ENCODE data around the gene DNLZ. TPM values are rescaled to one million over a fixed set of nuclear protein-coding genes. Genes with fewer than 3 reads are reported as not detected.
A peak's percentile ranks its signal among the peaks of the same experiment; 100 is the strongest.
"Not testable (repeated sequence)": the region's sequence is repeated elsewhere in the genome, so short reads cannot be mapped to it uniquely, and the experiment has no call there.

The DNLZ gene
- total RNA-seq, 1 donor from 2014 or later: 27.1 TPM

DNA sequence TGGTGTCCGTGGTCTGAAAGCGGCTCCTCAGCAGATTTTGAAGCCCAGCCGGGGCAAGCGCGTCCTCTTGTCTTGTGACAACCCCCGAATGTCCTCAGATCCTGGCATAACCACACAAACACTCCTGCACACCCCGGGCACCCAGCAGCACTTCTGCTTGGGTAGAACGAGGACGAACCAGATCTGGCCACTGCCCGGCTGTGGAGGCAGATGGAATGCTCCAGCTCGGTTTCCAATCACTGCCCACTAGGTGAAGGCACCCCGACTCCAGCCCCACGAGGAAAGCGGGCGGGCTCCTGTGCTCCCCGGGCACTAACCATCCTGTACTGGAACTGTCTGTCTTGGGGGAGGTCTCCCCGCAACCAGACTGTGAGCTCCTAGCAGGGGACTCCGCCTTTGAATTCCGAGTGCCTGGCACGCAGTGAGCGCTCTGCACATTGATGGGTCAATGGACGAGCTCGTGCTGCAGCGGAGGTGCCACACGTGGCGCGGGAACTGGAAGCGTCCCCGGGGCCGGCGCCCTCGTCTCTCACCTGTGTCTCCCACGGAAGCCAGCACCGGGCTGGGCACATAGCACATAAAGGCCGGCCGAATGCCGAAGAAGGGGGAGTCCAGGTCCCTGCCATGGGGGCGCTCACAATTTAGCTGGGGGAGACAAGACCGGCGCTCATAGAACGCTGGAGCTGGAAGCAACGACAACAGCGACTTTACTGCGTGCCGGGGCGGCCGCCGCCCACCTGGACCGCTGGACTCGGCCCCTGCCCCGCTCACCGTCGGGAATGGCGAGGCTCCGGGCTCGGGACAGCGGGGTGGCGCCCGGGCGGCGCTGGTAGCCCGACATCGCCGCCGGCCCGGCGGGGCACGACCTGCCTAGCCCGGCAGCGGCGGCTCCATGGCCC is 46.3 kb upstream of the DNLZ start:
- Mint-ChIP-seq H3K36me3 (ENCODE audit: low read depth) (peaks cover 57% of the 10 kb centered on the region), H3K27me3 (no peaks in the 10 kb centered on the region), H3K4me1 (peaks cover 49% of the 10 kb centered on the region), H3K27ac (peak overlapping the region; percentile 87), H3K9me3 (no peaks in the 10 kb centered on the region), H3K4me3 (peak overlapping the region; percentile 90)
- ATAC-seq (ENCODE audit: low read depth) (peak; percentile 37), DNase-seq (peak; percentile 33)
- CTCF ChIA-PET: interaction anchor here (1.1 kb wide), 1 partner anchor 9 kb away, joined by 8 read pairs; no protein-coding TSS in a partner anchor
- TF ChIP-seq, protein P1, sequence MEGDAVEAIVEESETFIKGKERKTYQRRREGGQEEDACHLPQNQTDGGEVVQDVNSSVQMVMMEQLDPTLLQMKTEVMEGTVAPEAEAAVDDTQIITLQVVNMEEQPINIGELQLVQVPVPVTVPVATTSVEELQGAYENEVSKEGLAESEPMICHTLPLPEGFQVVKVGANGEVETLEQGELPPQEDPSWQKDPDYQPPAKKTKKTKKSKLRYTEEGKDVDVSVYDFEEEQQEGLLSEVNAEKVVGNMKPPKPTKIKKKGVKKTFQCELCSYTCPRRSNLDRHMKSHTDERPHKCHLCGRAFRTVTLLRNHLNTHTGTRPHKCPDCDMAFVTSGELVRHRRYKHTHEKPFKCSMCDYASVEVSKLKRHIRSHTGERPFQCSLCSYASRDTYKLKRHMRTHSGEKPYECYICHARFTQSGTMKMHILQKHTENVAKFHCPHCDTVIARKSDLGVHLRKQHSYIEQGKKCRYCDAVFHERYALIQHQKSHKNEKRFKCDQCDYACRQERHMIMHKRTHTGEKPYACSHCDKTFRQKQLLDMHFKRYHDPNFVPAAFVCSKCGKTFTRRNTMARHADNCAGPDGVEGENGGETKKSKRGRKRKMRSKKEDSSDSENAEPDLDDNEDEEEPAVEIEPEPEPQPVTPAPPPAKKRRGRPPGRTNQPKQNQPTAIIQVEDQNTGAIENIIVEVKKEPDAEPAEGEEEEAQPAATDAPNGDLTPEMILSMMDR (IDR thresholded peaks at IDR 0.05): no peak
- intact Hi-C loops (cut with micrococcal nuclease): loop anchor here (1.0 to 10.0 kb wide), 4 partner anchors 10 to 165 kb away; partner anchors contain the start of genes INPP5E, QSOX2, SEC16A and SNAPC4
- POLR2A ChIA-PET: interaction anchor here (0.6 to 1.4 kb wide), 9 partner anchors 8 to 590 kb away, joined by 3 to 19 read pairs (median 4); partner anchors contain the start of gene DNLZ

- peaks cover 65% of the 10 kb centered on the region for H3K4me1 Mint-ChIP-seq
- no peaks in the 10 kb centered on the region for H3K27me3 Mint-ChIP-seq
- H3K36me3 Mint-ChIP-seq (ENCODE audit: low read depth): peaks cover 47% of the 10 kb centered on the region
- POLR2A ChIA-PET: no interaction called here
- DNase-seq: no peak
- H3K9me3 Mint-ChIP-seq: no peaks in the 10 kb centered on the region
- TF ChIP-seq, protein P1 (IDR thresholded peaks at IDR 0.05): no peak
- CTCF ChIA-PET: no interaction called here
- intact Hi-C loops (cut with micrococcal nuclease): loop anchor here (10.0 kb wide), 1 partner anchor 163 kb away; the partner anchor contains the start of gene QSOX2
- H3K4me3 Mint-ChIP-seq: peak overlapping the region; percentile 38
- no peak overlapping the region for H3K27ac Mint-ChIP-seq
- no peak for ATAC-seq (ENCODE audit: low read depth)
Measured at GRCh38 chr9:136407911-136408310, 44.4 kb upstream of the DNLZ start.

GRCh38 chr9:136407061-136407460 is 43.5 kb upstream of the DNLZ start:
- CTCF ChIA-PET; DNase-seq; H3K9me3 Mint-ChIP-seq; H3K27ac Mint-ChIP-seq; H3K27me3 Mint-ChIP-seq; H3K4me3 Mint-ChIP-seq; ATAC-seq (ENCODE audit: low read depth); POLR2A ChIA-PET: not testable (repeated sequence)
- intact Hi-C loops (cut with micrococcal nuclease): loop anchor here (10.0 kb wide), 1 partner anchor 162 kb away; the partner anchor contains the start of gene QSOX2
- H3K36me3 Mint-ChIP-seq (ENCODE audit: low read depth): peaks cover 47% of the 10 kb centered on the region
- H3K4me1 Mint-ChIP-seq: peaks cover 66% of the 10 kb centered on the region

DNA sequence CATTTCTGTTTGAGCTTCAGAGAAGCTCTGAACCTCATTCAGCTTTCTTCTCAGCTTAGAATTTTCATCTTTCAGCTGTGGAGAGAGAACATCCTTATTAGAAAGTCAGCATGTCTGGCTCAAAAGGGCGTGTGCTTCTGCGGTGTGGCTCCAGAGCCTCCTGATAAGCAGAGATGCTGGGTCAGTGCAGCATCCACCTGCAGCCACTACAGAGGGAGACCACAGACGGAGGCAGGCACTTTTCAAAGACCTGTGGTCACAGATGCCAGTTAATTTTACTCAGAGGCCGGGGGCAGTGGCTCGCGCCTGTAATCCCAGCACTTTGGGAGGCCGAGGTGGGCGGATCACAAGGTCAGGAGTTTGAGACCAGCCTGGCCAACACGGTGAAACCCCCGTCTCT is 42.4 kb upstream of the DNLZ start:
- not testable (repeated sequence) for DNase-seq
- H3K4me1 Mint-ChIP-seq: peaks cover 60% of the 10 kb centered on the region

DNA sequence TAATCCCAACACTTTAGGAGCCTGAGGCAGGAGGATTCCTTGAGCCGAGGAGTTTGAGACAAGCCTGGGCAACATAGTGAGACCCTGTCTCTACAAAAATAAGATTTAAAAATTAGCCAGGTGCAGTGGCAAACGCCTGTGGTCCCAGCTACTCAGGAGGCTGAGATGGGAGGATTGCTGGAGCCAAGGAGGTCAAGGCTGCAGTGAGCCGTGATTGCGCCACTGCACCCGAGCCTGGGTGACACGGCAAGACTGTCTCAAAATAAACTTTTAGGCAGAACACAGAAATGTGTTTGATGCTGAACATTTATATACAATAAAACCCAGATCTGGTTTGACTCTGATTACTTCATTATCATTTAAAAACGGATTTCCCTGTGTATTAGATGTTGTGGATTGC is 41.9 kb upstream of the DNLZ start:
- no peaks in the 10 kb centered on the region for H3K27me3 Mint-ChIP-seq
- H3K36me3 Mint-ChIP-seq (ENCODE audit: low read depth): peaks cover 49% of the 10 kb centered on the region
- H3K9me3 Mint-ChIP-seq: no peaks in the 10 kb centered on the region
- DNase-seq (no peak), ATAC-seq (ENCODE audit: low read depth) (no peak)
- peaks cover 64% of the 10 kb centered on the region for H3K4me1 Mint-ChIP-seq
- H3K4me3 Mint-ChIP-seq: no peak overlapping the region
- POLR2A ChIA-PET: interaction anchor here (0.5 kb wide), 1 partner anchor 55 kb away, joined by 5 read pairs; no protein-coding TSS in a partner anchor
- CTCF ChIA-PET: no interaction called here
- intact Hi-C loops (cut with micrococcal nuclease): loop anchor here (10.0 kb wide), 1 partner anchor 161 kb away; the partner anchor contains the start of gene QSOX2
- TF ChIP-seq, protein P1 (IDR thresholded peaks at IDR 0.05): no peak
- peak overlapping the region; percentile 85 for H3K27ac Mint-ChIP-seq

More for the DNA sequence above, 42.4 kb upstream of the DNLZ start:
- Mint-ChIP-seq H3K27ac (peak overlapping the region; percentile 24), H3K36me3 (ENCODE audit: low read depth) (peaks cover 49% of the 10 kb centered on the region)
- H3K4me3 Mint-ChIP-seq; H3K27me3 Mint-ChIP-seq; POLR2A ChIA-PET; CTCF ChIA-PET; H3K9me3 Mint-ChIP-seq; ATAC-seq (ENCODE audit: low read depth): not testable (repeated sequence)
- intact Hi-C loops (cut with micrococcal nuclease): loop anchor here (10.0 kb wide), 1 partner anchor 161 kb away; the partner anchor contains the start of gene QSOX2

DNA sequence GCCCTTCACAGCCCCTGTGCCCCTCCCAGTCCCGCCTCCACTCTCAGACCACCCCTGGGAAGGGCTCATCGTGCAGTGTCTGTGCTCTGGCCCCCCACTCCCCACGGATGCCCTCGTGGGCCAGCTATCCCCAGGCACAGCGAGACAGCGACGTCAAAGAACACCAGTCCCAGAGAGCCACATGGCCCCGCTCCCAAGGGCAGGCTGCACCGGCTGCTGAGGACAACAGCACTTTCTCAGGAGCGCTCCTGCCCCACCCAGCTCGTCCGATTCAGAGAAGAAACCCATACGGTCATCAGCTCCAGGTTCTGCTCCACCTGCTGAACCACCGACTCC is 41.2 kb upstream of the DNLZ start:
- Mint-ChIP-seq H3K27ac (peak overlapping the region; percentile 85), H3K4me3 (peak overlapping the region; percentile 52), H3K36me3 (ENCODE audit: low read depth) (peaks cover 49% of the 10 kb centered on the region), H3K9me3 (no peaks in the 10 kb centered on the region), H3K27me3 (no peaks in the 10 kb centered on the region), H3K4me1 (peaks cover 63% of the 10 kb centered on the region)
- CTCF ChIA-PET: no interaction called here
- POLR2A ChIA-PET: interaction anchor here (0.5 to 2.0 kb wide), 6 partner anchors 34 to 836 kb away, joined by 3 to 9 read pairs (median 5); partner anchors contain the start of gene DNLZ
- TF ChIP-seq, protein P1 (IDR thresholded peaks at IDR 0.05): no peak
- DNase-seq (no peak), ATAC-seq (ENCODE audit: low read depth) (no peak)
- intact Hi-C loops (cut with micrococcal nuclease): loop anchor here (5.0 to 10.0 kb wide), 2 partner anchors 160 to 287 kb away; partner anchors contain the start of genes QSOX2 and TMEM250

Data from activated B cell treated with CpG ODN at 0.5 μM for 24 hours (primary cell).